ENCODE data around the gene CDIP1.

CDIP1 gene

GRCh38 chr16:4495766-4496165 lies 42.8 kb downstream of the CDIP1 start:
- DNase-seq (ENCODE audit: low read depth) = no peak
- no peak overlapping the region for H3K4me3 ChIP-seq (replicated peaks; ENCODE audit: low read depth, low read length)
- no peak for TF ChIP-seq CTCF (IDR thresholded peaks at IDR 0.05; ENCODE audit: low read length, missing control alignments)

DNA sequence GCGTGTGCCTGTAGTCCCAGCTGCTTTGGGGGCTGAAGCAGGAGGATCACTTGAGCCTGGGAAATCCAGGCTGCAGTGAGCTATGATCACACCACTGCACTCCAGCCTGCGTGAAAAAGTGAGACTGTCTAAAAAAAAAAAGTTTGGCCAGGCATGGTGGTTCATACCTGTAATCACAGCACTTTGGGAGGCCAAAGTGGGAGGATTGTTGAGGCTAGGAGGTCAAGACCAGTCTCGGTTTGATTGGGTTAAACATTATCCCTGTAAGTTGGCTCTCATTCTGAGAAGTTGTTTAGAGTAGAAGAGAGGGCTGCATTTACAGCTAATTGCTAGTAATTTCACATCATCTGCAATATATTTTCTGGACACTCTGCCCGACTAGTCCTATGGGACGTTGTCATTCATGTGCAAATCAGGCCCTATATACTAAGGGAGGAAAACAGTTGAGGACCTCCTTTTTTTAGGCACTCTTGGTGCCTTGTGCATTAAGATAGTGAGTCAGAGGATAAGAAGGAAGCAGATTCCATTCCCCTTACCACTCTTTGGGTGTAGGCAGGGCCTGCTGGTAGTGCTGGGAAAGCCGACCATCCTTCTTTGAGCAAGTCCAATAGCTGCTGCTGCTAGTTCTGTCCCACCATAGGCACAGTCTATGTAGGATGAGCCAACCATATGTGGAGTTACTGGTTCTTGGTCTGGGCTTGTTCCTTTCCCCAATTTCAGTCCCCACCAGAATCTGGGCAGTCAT lies 43.7 kb downstream of the CDIP1 start:
- H3K4me3 ChIP-seq (replicated peaks; ENCODE audit: low read depth, low read length) = no peak overlapping the region
- TF ChIP-seq CTCF (IDR thresholded peaks at IDR 0.05; ENCODE audit: low read length, missing control alignments) = no peak
- peak; percentile 69 for DNase-seq (ENCODE audit: low read depth)

DNA sequence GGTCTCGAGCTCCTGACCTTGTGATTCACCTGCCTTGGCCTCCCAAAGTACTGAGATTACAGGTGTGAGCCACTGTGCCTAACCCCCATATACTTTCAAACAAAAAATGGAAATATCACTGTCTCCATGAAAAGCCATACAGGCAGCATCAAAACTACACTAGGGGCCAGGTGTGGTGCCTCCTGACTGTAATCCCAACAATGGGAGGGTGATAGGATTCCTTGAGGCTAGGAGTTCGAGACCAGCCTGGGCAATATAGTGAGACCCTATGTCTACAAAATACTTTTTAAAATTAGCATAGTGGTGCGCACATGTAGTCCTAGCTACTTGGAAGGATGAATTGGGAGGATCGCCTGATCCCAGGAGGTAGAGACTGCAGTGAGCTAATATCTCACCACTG lies 46.7 kb downstream of the CDIP1 start:
- no peak for TF ChIP-seq CTCF (IDR thresholded peaks at IDR 0.05; ENCODE audit: low read length, missing control alignments)

GRCh38 chr16:4489030-4489429 lies 49.5 kb downstream of the CDIP1 start:
- DNase-seq (ENCODE audit: low read depth) = peak; percentile 83
- TF ChIP-seq CTCF (IDR thresholded peaks at IDR 0.05; ENCODE audit: low read length, missing control alignments) = no peak
- no peak overlapping the region for H3K4me3 ChIP-seq (replicated peaks; ENCODE audit: low read depth, low read length)

More for the DNA sequence above, 46.7 kb downstream of the CDIP1 start:
- DNase-seq (ENCODE audit: low read depth) = no peak
- no peak overlapping the region for H3K4me3 ChIP-seq (replicated peaks; ENCODE audit: low read depth, low read length)

- peak; percentile 27 for DNase-seq (ENCODE audit: low read depth)
- no peak for TF ChIP-seq CTCF (IDR thresholded peaks at IDR 0.05; ENCODE audit: low read length, missing control alignments)
- no peak overlapping the region for H3K4me3 ChIP-seq (replicated peaks; ENCODE audit: low read depth, low read length)
These were observed 50.0 kb downstream of the CDIP1 start for GRCh38 chr16:4488499-4488967.

- no peak overlapping the region for H3K4me3 ChIP-seq (replicated peaks; ENCODE audit: low read depth, low read length)
- no peak for TF ChIP-seq CTCF (IDR thresholded peaks at IDR 0.05; ENCODE audit: low read length, missing control alignments)
- peak; percentile 91 for DNase-seq (ENCODE audit: low read depth)
These were observed 50.5 kb downstream of the CDIP1 start for GRCh38 chr16:4487955-4488498.
